Measurements from ENCODE around the gene INPP5B.

DNA sequence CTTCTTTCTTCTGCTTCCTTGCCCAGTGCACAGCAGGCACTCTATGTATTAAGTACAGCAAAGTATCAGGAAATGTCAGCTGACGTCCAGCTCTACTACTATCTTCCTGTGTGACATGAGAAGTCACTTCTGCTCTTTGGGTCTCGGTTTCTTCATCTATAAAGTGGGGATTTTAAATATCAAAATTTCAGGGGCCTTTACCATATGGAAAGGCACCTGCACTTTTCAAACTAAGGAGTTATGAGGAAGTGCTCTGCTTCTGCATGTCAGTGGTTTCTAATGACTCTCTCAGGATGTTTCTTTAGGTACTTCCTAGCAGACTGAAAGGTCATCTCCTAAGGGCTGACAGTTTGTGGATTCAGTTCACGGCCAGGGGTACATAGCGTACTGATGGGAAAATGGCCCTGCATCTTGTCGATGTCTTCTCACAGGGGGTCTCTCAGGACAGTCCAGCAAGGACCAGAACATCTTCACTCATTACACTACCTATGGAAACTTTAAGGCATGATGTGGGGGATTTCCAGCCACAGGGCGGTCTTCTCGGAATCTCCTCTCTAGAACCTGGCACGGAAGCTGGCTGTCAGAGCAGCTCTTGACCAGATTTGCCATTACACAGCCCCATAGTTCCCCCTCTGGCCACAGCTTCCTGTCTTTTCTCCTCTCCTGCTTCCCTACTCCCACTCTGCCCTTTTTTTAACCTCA, 45.5 kb downstream of the INPP5B start:
- no peak for TF ChIP-seq CTCF (IDR thresholded peaks at IDR 0.05; ENCODE audit: low read length)
- no peak for TF ChIP-seq EZH2 (optimal IDR thresholded peaks at IDR 0.05; ENCODE audit: low read depth, low read length)

Data from MM.1S (cell line).